Esophagus muscularis mucosa (tissue), 4 donors: ENCODE measurements around the gene DACH1.

ENCODE experiments used
- EP300 ChIP-seq: sonication (generic); formaldehyde crosslinking; IDR thresholded peaks from one replicate; pipeline ENCODE4 v1.6.1; 2017; ENCODE audit warnings: antibody characterized with exemption
- POLR2A ChIP-seq: fragments of 450-650 bp; IDR thresholded peaks from one replicate; pipeline ENCODE4 v1.6.1; 2017; ENCODE audit warnings: antibody characterized with exemption, moderate library complexity, mild to moderate bottlenecking, low read depth
- POLR2AphosphoS5 ChIP-seq, 2 donors: sonication (generic); formaldehyde crosslinking; IDR thresholded peaks; one replicate each; pipeline ENCODE4 v1.6.1; 2017; ENCODE audit warnings: antibody characterized with exemption in 2 of 2
- TF ChIP-seq, protein P1 (sequence below), 3 experiments: fragments of 200-600 bp in 2 of 3; fragments of 450-650 bp in 1 of 3; sonication (generic) in 2 of 3; IDR thresholded peaks; one replicate each; pipeline ENCODE4 v1.5.1; 2017 to 2019; ENCODE audit warnings: antibody characterized with exemption in 3 of 3, mild to moderate bottlenecking in 2 of 3, moderate library complexity in 1 of 3

DNA sequence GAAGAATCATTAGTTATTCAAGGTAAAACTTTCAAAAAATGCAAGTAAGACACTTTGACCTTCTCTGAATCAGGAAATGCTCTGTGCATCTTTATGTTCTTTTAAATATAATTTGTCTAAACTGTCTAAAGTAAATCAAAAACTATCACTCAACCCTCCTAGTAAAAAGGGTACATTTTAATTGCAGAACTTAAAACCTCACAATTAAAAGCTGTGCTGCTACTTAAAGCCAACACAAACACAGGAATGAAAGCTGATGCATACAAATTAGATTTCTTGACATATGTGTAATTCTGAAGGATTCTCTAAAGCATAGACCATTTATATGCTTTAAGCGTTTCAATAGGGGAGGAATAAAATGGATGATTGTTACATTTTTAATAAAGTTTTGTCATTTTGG is 58.3 kb downstream of the DACH1 start:
- TF ChIP-seq, protein P1, sequence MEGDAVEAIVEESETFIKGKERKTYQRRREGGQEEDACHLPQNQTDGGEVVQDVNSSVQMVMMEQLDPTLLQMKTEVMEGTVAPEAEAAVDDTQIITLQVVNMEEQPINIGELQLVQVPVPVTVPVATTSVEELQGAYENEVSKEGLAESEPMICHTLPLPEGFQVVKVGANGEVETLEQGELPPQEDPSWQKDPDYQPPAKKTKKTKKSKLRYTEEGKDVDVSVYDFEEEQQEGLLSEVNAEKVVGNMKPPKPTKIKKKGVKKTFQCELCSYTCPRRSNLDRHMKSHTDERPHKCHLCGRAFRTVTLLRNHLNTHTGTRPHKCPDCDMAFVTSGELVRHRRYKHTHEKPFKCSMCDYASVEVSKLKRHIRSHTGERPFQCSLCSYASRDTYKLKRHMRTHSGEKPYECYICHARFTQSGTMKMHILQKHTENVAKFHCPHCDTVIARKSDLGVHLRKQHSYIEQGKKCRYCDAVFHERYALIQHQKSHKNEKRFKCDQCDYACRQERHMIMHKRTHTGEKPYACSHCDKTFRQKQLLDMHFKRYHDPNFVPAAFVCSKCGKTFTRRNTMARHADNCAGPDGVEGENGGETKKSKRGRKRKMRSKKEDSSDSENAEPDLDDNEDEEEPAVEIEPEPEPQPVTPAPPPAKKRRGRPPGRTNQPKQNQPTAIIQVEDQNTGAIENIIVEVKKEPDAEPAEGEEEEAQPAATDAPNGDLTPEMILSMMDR (IDR thresholded peaks at IDR 0.05), result no peak
- TF ChIP-seq EP300, result no peak
- TF ChIP-seq POLR2AphosphoS5 (IDR thresholded peaks at IDR 0.05), result no peak
- TF ChIP-seq POLR2A, result no peak
